HG03045 (cell line): ENCODE data around the gene CSTPP1.
"Not testable (repeated sequence)": the region's sequence is repeated elsewhere in the genome, so short reads cannot be mapped to it uniquely, and the experiment has no call there.

Experiments used
- ATAC-seq: cut with Tn5 transposase; IDR thresholded peaks from one replicate; pipeline ENCODE4 v1.9.1; 2021; ENCODE audit warnings: mild to moderate bottlenecking, moderate library complexity; ENCODE audit not compliant: unreplicated experiment

CSTPP1 gene

GRCh38 chr11:47087801-47088200, 151.2 kb downstream of the CSTPP1 start:
- ATAC-seq: no peak

DNA sequence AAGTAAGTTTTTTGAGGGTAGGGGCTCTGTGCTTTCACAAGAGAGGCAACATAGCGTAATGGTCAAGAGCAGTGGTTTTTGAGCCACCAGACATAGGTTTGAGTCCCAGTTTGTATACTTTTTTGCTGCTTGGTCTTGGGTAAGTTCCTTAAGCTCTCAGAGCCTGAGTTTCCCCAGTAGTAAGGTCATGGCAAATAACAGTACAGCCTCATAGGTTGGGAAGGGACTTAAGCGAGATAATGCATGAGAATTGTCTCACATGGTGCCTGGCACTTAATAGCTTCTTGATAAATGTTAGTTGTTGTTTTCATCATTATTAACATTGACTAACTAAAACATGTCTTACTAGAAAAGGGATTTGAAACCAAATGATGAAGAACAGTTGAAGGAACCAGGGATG, 157.0 kb downstream of the CSTPP1 start:
- ATAC-seq: no peak

DNA sequence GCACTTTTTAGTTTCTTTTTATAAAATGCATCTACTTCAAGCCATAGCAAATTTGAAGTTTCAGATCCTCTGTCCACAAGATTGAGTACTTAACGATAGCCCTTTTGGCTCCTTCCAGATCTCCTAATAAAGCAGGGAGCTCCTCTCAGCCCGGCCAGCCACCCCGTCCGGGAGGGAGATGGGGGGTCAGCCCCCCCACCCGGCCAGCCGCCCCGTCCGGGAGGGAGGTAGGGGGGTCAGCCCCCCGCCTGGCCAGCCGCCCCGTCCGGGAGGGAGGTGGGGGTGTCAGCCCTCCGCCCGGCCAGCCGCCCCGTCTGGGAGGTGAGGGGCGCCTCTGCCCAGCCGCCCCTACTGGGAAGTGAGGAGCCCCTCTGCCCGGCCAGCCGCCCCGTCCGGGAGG, 160.3 kb downstream of the CSTPP1 start:
- ATAC-seq: not testable (repeated sequence)

DNA sequence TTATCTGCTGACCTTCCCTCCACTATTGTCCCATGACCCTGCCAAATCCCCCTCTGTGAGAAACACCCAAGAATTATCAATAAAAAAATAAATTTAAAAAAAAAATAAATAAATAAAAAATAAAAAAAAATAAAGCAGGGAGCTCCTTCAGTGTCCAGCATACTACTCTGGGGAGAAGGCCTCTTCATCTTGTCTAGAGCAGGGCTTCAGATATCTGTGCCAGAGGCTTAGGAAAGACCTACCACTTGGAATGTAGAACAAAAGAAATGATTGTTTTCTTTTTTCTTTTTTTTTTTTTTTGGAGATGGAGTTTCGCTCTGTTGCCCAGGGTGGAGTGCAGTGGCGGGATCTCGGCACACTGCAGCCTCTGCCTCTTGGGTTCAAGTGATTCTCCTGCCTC, 161.7 kb downstream of the CSTPP1 start:
- ATAC-seq: not testable (repeated sequence)

GRCh38 chr11:47099214-47099917, 162.8 kb downstream of the CSTPP1 start:
- ATAC-seq: no peak

- no peak for ATAC-seq
Measured at GRCh38 chr11:47099918-47100315, 163.4 kb downstream of the CSTPP1 start.

DNA sequence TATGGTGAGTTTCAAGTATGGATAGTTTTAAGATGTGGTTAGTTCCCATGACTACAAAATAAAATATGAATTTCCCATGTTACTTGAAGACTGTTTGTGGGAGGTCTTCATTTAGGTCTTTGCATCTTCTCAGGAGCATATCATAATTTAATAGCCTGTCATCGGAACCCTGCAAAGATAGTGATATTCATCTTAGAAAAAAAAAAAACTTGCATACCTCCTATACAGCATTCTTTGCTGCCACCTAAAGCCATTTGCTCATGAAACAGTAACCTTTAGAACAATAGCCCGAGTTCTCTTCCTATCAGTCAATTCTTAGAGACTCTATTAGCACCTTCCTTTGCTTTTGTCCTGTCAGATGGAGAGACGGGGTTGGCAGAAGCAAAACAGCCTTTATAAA, 164.8 kb downstream of the CSTPP1 start:
- ATAC-seq: no peak

DNA sequence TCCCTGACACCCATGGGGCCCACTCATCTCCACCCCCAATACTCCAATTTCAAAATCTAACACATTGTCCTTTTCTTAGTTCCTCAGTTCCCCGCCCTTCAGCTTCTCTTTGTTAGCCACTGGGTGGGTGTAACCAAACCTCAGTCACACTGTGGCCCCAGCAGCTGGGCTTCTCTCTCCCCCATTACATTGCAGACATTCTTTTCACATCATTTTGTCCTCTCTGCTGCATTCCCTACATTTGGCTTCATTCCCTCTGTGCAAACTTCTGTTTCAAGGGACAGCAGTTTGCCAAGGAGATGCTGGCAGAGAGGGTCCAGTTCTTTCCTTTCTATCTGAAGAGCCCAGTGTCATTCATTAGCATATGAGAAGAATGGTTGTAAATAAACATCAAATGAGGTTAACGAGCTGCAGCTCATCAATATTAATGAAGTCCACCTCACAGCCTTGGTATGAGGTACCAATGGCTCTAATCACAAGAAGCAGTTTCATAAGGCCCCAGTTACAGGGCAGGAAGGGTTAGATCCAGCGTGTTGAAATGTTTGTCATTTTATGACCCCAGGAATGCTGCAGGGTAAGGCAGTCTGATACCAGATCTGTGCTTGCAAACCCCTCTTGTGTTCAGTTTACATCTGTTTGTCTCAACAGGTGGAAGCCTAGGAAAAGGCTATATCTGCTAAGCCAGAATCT, 167.8 kb downstream of the CSTPP1 start:
- ATAC-seq: no peak

- no peak for ATAC-seq
Measured at GRCh38 chr11:47105541-47105940, 169.0 kb downstream of the CSTPP1 start.

- no peak for ATAC-seq
Measured at GRCh38 chr11:47105974-47106373, 169.4 kb downstream of the CSTPP1 start.

DNA sequence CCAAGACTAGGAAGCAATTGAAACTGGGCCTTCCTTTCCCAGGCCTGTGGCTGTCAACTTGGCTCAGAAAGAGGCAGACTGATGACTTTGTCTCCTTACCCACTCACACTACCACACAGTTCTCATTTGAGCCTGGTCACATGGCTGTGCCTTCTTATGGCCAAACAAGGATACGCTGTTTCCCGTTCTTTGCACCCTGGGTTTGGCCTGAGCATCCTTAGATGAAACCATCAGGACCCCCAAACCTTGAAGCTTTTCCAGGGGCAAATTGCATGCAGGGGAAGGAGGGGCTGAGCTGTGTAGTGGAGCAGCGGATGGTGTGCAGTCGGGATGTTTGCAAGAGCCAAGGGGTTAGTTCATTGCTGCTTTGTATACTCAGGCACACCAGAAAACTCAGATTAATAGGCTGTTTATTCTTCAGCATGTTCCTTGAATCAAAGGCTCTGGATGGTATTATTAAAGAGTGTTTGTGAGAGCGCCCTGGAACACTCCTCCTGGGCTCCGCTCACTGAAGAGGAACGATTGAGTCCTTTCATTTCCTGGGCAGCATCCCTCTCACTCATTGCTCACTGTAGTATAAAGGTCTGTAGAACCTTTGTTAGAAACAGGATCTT, 170.3 kb downstream of the CSTPP1 start:
- ATAC-seq: no peak

DNA sequence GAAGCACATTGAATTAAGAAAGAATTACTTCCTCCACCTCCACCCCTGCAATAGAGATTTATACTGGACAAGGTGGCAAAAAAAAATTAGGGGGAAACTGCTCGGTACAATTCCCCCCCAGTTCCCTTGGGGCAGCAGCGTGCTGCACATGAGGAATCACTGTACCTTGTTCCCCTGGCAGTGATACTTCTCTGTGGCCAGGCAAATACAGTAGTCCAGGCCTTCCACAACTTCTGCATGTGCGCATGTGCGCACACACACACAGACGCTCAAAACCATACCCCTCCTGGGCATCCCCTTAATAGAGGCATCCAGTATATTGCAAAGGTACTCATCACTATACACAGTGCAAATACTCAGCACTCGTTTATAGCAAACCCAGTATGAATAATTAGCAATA, 171.2 kb downstream of the CSTPP1 start:
- no peak for ATAC-seq

DNA sequence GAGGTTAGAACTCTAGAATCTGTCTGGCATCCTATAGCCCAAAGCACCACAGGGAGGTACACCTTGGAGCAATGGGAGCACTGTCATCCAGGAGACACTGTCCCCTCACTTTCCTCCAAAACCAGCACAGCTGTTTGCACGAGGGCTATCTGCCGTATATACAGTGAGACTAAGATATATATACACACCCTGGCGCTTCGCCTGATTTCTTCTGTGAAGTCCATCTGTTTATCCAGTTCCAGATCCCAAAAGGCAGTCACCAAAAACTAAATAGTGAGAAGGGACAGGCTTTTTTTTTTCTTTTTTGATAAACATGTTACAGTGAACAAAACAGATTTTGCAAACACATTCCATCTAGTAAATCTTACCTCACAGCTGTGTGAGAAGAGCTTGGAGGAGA, 171.7 kb downstream of the CSTPP1 start:
- ATAC-seq: no peak

- ATAC-seq: no peak
Measured at GRCh38 chr11:47109051-47109726, 172.6 kb downstream of the CSTPP1 start.

DNA sequence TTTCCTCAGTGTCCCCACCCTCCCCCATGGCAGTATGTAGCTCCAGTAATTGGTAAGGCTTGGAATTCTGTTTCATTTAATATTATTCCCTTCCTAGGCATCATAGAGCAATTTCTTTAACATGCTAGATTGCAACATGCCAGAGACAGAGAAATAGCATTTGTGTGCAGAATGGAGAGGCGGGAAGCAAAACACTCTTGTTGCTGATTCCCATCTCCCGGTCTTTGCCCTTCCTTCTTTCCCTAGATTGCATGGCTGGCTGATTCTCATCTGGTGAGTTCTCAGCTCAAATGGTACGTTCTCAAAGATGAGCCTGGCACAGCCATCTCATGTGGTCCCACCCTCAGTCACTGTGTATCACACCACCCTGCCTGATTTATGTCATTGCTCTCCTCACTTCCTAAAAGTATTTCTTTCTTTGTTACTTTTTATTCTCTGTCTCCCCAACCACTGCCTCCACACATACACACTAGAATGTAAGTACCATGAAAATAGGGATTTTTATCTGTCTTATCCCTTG, 173.2 kb downstream of the CSTPP1 start:
- ATAC-seq: no peak

DNA sequence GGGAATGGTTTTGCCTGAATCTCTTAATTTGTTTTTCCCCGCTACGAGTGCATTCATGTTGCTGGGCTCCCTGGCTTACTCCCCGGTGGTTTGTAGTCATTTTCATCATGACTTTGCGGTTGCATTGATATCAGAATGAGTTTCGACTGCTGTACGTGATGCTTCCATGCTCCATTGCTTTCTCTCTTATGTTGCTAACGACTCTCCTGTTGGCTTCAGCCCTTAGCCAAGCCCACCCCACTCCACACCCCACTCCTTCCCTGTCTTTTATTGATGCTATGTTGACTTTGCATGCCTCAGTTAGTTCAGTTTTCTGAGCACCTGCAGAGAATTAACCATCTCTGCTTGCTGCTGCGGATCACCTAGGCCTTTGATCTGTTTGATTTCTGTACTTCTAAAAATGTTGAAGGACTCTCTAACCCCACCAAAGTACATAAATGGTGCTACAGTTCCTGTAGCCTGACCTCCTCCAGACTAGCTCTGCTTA, 174.8 kb downstream of the CSTPP1 start:
- peak; percentile 55 for ATAC-seq

DNA sequence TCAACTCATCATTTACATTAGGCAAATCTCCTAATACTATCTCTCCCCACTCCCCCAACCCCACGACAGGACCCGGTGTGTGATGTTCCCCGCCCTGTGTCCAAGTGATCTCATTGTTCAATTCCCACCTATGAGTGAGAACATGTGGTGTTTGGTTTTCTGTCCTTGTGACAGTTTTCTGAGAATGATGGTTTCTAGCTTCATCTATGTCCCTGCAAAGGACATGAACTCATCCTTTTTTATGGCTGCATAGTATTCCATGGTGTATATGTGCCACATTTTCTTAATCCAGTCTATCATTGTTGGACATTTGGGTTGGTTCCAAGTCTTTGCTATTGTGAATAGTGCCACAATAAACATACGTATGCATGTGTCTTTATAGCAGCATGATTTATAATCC, 176.4 kb downstream of the CSTPP1 start:
- ATAC-seq: not testable (repeated sequence)

DNA sequence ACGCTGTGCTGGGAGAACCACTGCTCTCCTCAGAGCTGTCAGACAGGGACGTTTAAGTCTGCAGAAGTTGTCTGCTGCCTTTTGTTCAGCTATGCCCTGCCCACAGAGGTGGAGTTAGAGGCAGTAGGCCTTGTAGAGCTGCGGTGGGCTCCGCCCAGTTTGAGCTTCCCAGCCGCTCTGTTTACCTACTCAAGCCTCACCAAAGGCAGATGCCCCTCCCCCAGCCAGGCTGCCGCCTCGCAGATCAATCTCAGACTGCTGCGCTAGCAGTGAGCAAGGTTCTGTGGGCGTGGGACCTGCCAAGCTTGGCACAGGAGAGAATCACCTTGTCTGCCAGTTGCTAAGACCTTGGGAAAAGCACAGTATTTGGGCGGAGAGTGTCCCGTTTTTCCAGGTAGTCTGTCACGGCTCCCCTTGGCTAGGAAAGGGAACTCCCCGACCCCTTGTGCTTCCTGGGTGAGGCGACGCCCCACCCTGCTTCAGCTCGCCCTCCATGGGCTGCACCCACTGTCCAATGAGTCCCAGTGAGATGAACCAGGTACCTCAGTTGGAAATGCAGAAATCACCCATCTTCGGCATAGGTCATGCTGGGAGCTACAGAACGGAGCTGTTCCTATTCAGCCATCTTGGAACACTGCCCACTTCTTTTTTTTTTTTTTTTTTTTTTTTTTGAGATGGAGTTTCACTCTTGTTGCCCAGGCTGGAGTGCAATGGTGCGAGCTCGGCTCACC, 182.6 kb downstream of the CSTPP1 start:
- not testable (repeated sequence) for ATAC-seq

GRCh38 chr11:47121056-47121455, 184.5 kb downstream of the CSTPP1 start:
- ATAC-seq: no peak

GRCh38 chr11:47121731-47122130, 185.2 kb downstream of the CSTPP1 start:
- ATAC-seq: no peak

DNA sequence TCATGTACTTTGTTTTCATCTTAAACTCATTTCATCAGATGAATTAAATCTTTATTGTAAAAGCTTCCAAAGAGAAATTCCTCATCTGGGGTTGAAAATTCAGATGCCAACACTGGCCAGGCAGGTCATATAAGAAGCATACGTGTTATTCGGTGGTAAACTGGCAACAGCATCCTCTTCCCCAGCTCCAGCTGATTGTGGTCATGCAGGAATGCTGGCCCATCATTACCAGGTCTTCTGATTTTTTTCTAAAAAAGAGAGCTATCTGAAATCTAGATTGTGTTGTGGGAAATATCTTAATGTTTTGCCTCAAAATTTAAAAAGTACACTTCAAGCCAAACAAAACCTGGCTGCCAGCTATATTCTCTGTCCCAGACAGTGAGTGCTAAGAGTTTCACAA, 186.5 kb downstream of the CSTPP1 start:
- no peak for ATAC-seq
